ENCODE data around the gene DLG2.

DLG2 gene

GRCh38 chr11:84608837-84609196, 1018.3 kb downstream of the DLG2 start:
- Histone ChIP-seq H3K27me3 (ENCODE audit: insufficient read depth, poor library complexity, severe bottlenecking) (no peaks in the 10 kb centered on the region), H3K27ac (replicated peaks) (no peak overlapping the region), H3K4me3 (replicated peaks; ENCODE audit: insufficient read depth, low read length) (no peak overlapping the region)
- no peak for DNase-seq (ENCODE audit: low read depth in 1 of 2, low spot score in 1 of 2)
- TF ChIP-seq SPI1 (IDR thresholded peaks at IDR 0.05; ENCODE audit: borderline replicate concordance, low read depth) (no peak), GABPA (IDR thresholded peaks at IDR 0.05; ENCODE audit: low read depth) (no peak), CTCF (IDR thresholded peaks at IDR 0.05; ENCODE audit: insufficient read depth, low read length) (no peak), REST (IDR thresholded peaks at IDR 0.05; ENCODE audit: insufficient replicate concordance, low read depth) (no peak), POLR2AphosphoS5 (IDR thresholded peaks at IDR 0.05; ENCODE audit: low read depth) (no peak)

GRCh38 chr11:84607975-84608836, 1018.9 kb downstream of the DLG2 start:
- Histone ChIP-seq H3K4me3 (replicated peaks; ENCODE audit: insufficient read depth, low read length) (no peak overlapping the region), H3K27me3 (ENCODE audit: insufficient read depth, poor library complexity, severe bottlenecking) (no peaks in the 10 kb centered on the region), H3K27ac (replicated peaks) (no peak overlapping the region)
- no peak for DNase-seq (ENCODE audit: low read depth in 1 of 2, low spot score in 1 of 2)
- TF ChIP-seq CTCF (IDR thresholded peaks at IDR 0.05; ENCODE audit: insufficient read depth, low read length): no peak
- no peak for TF ChIP-seq POLR2AphosphoS5 (IDR thresholded peaks at IDR 0.05; ENCODE audit: low read depth)
- TF ChIP-seq GABPA (IDR thresholded peaks at IDR 0.05; ENCODE audit: low read depth): no peak
- no peak for TF ChIP-seq REST (IDR thresholded peaks at IDR 0.05; ENCODE audit: insufficient replicate concordance, low read depth)
- no peak for TF ChIP-seq SPI1 (IDR thresholded peaks at IDR 0.05; ENCODE audit: borderline replicate concordance, low read depth)

DNA sequence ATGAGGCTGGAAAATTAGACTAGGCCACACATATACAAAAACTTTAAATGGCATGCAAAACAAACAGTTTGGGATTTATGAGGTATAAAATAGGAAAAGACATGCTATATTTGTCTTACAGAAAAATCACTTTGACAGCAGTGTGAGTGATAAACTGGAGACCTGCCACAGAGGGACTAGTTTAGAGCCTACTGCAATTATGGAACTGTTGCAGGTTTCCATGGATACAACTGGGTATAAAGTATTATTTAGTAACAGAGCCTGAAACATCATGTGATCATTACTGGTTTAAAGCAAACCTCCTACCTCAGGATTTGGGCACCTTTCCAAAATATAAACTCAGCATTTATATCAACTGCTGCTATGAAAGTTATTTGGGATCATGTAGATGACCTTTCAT, 1032.5 kb downstream of the DLG2 start:
- Histone ChIP-seq H3K27ac (replicated peaks) (no peak overlapping the region), H3K27me3 (ENCODE audit: insufficient read depth, poor library complexity, severe bottlenecking) (no peaks in the 10 kb centered on the region), H3K4me3 (replicated peaks; ENCODE audit: insufficient read depth, low read length) (no peak overlapping the region)
- TF ChIP-seq POLR2AphosphoS5 (IDR thresholded peaks at IDR 0.05; ENCODE audit: low read depth): no peak
- TF ChIP-seq REST (IDR thresholded peaks at IDR 0.05; ENCODE audit: insufficient replicate concordance, low read depth): no peak
- TF ChIP-seq CTCF (IDR thresholded peaks at IDR 0.05; ENCODE audit: insufficient read depth, low read length): no peak
- TF ChIP-seq GABPA (IDR thresholded peaks at IDR 0.05; ENCODE audit: low read depth): no peak
- no peak for TF ChIP-seq SPI1 (IDR thresholded peaks at IDR 0.05; ENCODE audit: borderline replicate concordance, low read depth)
- DNase-seq (ENCODE audit: low read depth in 1 of 2, low spot score in 1 of 2): no peak
